Epidermal melanocyte (primary cell): ENCODE measurements around the gene MEGF6.
A peak's percentile ranks its signal among the peaks of the same experiment; 100 is the strongest.

ENCODE experiments used
- DNase-seq: peaks from one replicate; pipeline ENCODE4 v3.0.0; 2011; ENCODE audit warnings: low spot score; ENCODE audit not compliant: insufficient read length

MEGF6 gene

GRCh38 chr1:3460672-3461131 lies 150.6 kb downstream of the MEGF6 start:
- no peak for DNase-seq

- no peak for DNase-seq
Observed at GRCh38 chr1:3459940-3460671, 151.2 kb downstream of the MEGF6 start.

GRCh38 chr1:3459051-3459908 lies 152.0 kb downstream of the MEGF6 start:
- DNase-seq, result no peak

GRCh38 chr1:3457910-3458883 lies 153.1 kb downstream of the MEGF6 start:
- no peak for DNase-seq

- no peak for DNase-seq
Observed at GRCh38 chr1:3456964-3457909, 154.1 kb downstream of the MEGF6 start.

GRCh38 chr1:3456449-3456963 lies 154.8 kb downstream of the MEGF6 start:
- DNase-seq, result no peak

- DNase-seq, result no peak
Observed at GRCh38 chr1:3455670-3456448, 155.4 kb downstream of the MEGF6 start.

GRCh38 chr1:3454811-3455618 lies 156.3 kb downstream of the MEGF6 start:
- DNase-seq, result no peak

GRCh38 chr1:3453891-3454810 lies 157.2 kb downstream of the MEGF6 start, which contains the start of gene ARHGEF16:
ARHGEF16 (plus strand) TSS chr1:3454665; CDS start chr1:3463085, 8,420 bp downstream.
- DNase-seq, result no peak

- DNase-seq, result peak; percentile 89
Observed at GRCh38 chr1:3453203-3453761, 158.0 kb downstream of the MEGF6 start.

- no peak for DNase-seq
Observed at GRCh38 chr1:3452866-3453175, 158.5 kb downstream of the MEGF6 start.

- no peak for DNase-seq
Observed at GRCh38 chr1:3451994-3452865, 159.1 kb downstream of the MEGF6 start.

- DNase-seq, result no peak
Observed at GRCh38 chr1:3450983-3451382, 160.3 kb downstream of the MEGF6 start.

- DNase-seq, result no peak
Observed at GRCh38 chr1:3450202-3450863, 161.0 kb downstream of the MEGF6 start.

- no peak for DNase-seq
Observed at GRCh38 chr1:3444736-3445135, 166.6 kb downstream of the MEGF6 start.
